GM12878 (cell line): ENCODE results near the gene ADAMTS4. TPM values are rescaled to one million over a fixed set of nuclear protein-coding genes. Genes with fewer than 3 reads are reported as not detected.

Experiments
- ASH2L ChIP-seq: fragments of 300-600, 200-600 bp; sonication (generic); IDR thresholded peaks from 2 replicates; pipeline ENCODE4 v1.6.1; 2017; ENCODE audit warnings: low read depth, mild to moderate bottlenecking, borderline replicate concordance
- BACH1 ChIP-seq: fragments of 450-650 bp; IDR thresholded peaks from 2 replicates; pipeline ENCODE4 v1.6.1; 2017; ENCODE audit warnings: mild to moderate bottlenecking, borderline replicate concordance
- BCL11A ChIP-seq: IDR thresholded peaks from 2 replicates; pipeline ENCODE4 v1.6.1; 2011; ENCODE audit warnings: low read depth, low read length
- CTCF ChIP-seq, 3 experiments: IDR thresholded peaks in 2 of 3; conservative IDR thresholded peaks in 1 of 3; 2 replicates each; pipeline ENCODE4 v1.5.1; 2011; ENCODE audit warnings: low read depth in 3 of 3, low read length in 3 of 3, mild to moderate bottlenecking in 3 of 3, control low read depth in 2 of 3, moderate library complexity in 2 of 3, inconsistent platforms in 1 of 3, mixed read lengths in 1 of 3; ENCODE audit not compliant: control insufficient read depth in 2 of 3, insufficient read depth in 1 of 3; ENCODE audit errors: extremely low read depth in 1 of 3
- DPF2 ChIP-seq: fragments of 450-650 bp; IDR thresholded peaks from 2 replicates; pipeline ENCODE4 v1.6.1; 2017; ENCODE audit warnings: mild to moderate bottlenecking
- ELK1 ChIP-seq: IDR thresholded peaks from 2 replicates; pipeline ENCODE4 v1.6.1; 2012; ENCODE audit warnings: low read depth, low read length, improper control_type of control experiment
- HCFC1 ChIP-seq: fragments of 150-350 bp; IDR thresholded peaks from 2 replicates; pipeline ENCODE4 v1.6.1; 2014; ENCODE audit warnings: low read length
- MTA2 ChIP-seq: fragments of 450-650 bp; IDR thresholded peaks from 2 replicates; pipeline ENCODE4 v1.6.1; 2016; ENCODE audit warnings: low read depth, mild to moderate bottlenecking, moderate library complexity
- MTA3 ChIP-seq: IDR thresholded peaks from 2 replicates; pipeline ENCODE4 v1.6.1; 2012; ENCODE audit warnings: low read length, inconsistent platforms, borderline replicate concordance
- PML ChIP-seq: IDR thresholded peaks from 2 replicates; pipeline ENCODE4 v1.6.1; 2012; ENCODE audit warnings: low read length, inconsistent platforms
- POLR2AphosphoS5 ChIP-seq: IDR thresholded peaks from 2 replicates; pipeline ENCODE4 v1.6.1; 2011; ENCODE audit warnings: mild to moderate bottlenecking, low read length, inconsistent platforms
- REST ChIP-seq: IDR thresholded peaks from 2 replicates; pipeline ENCODE4 v1.6.1; 2012; ENCODE audit warnings: mild to moderate bottlenecking, low read depth, low read length
- SIN3A ChIP-seq: IDR thresholded peaks from 2 replicates; pipeline ENCODE4 v1.6.1; 2012; ENCODE audit warnings: low read depth, low read length, improper control_type of control experiment
- SP1 ChIP-seq: IDR thresholded peaks from one replicate; pipeline ENCODE4 v1.6.1; 2011; ENCODE audit warnings: low read depth, low read length
- ZBTB33 ChIP-seq: fragments of 450-650 bp; IDR thresholded peaks from 2 replicates; pipeline ENCODE4 v1.6.1; 2017; ENCODE audit warnings: mild to moderate bottlenecking
- ZBTB40 ChIP-seq: fragments of 450-650 bp; IDR thresholded peaks from 2 replicates; pipeline ENCODE4 v1.6.1; 2016; ENCODE audit warnings: mild to moderate bottlenecking, moderate library complexity, borderline replicate concordance
- polyA plus RNA-seq, 11 experiments: library from polyadenylated mRNA; depleted of rRNA in 4 of 11; unstranded in 6 of 11; stranded (reverse) in 5 of 11; fragments of >200 nt; fragmentation: Nextera tagmentation in 4 of 11; fragmentation: Illumina TruSeq in 1 of 11; extraction: Ambion mirVana in 4 of 11; extraction: Trizol in 1 of 11; gene quantifications; 1 replicate in 1 of 11; 2 replicates in 10 of 11; pipeline versions ENCODE4 v1.2.1 to v1.2.3, GENCODE V29; 2011 to 2016; ENCODE audit warnings: inconsistent platforms in 2 of 11, missing spikeins in 2 of 11, low read depth in 1 of 11
- total RNA-seq, 4 experiments: library from RNA; depleted of rRNA in 3 of 4; stranded (reverse); fragments of >200 nt in 3 of 4; fragmentation: Illumina TruSeq in 1 of 4; extraction: Trizol in 1 of 4; gene quantifications; 2 replicates each; pipeline versions ENCODE4 v1.2.1 to v1.2.3, GENCODE V29; 2013 to 2021

Gene ADAMTS4
- total and polyA plus RNA-seq, 10 of the 15 experiments (the other 5 are each of a cell fraction or from before 2014, with no cell fraction given), result 0.01 to 0.13 (median 0.05) TPM; not detected in 2

- TF ChIP-seq HCFC1 (no peak), BCL11A (no peak), BACH1 (no peak), MTA3 (peak; percentile 75; the same call in 1 of the 2 replicates), ZBTB40 (peak; percentile 15; the same call in 1 of the 2 replicates), MTA2 (peak; percentile 66), CTCF (IDR thresholded peaks at IDR 0.05 in 2 of 3, conservative IDR thresholded peaks at IDR 0.05 in 1 of 3; ENCODE audit: control insufficient read depth in 2 of 3, extremely low read depth in 1 of 3, insufficient read depth in 1 of 3, low read depth in 3 of 3, low read length in 3 of 3) (no peak), DPF2 (peak; percentile 87; the same call in 1 of the 2 replicates), SIN3A (0 out of 2 replicates have a peak, but pooled peaks have one; percentile 2), POLR2AphosphoS5 (no peak), ASH2L (no peak), PML (peak; percentile 62; the same call in 1 of the 2 replicates), ZBTB33 (no peak), ELK1 (no peak), SP1 (no peak), REST (no peak)
These were observed 13.0 kb downstream of the ADAMTS4 start (continued) for GRCh38 chr1:161185732-161186311.
